Liver (tissue), 9 donors: ENCODE results near the gene AKNA. TPM values are rescaled to one million over a fixed set of nuclear protein-coding genes. Genes with fewer than 3 reads are reported as not detected.

Experiments
- DNase-seq: peaks from one replicate; pipeline ENCODE4 v3.0.0-alpha.2; 2017; ENCODE audit warnings: low spot score
- H3K27ac ChIP-seq, 2 donors: one replicate each; pipeline ENCODE4 v1.7.0; 2013; ENCODE audit warnings: inconsistent platforms in 2 of 2, low read length in 2 of 2, control low read depth in 1 of 2, low read depth in 1 of 2, mild to moderate bottlenecking in 1 of 2
- H3K27me3 ChIP-seq, 4 donors: one replicate each; pipeline versions ENCODE4 v1.6.1 to v1.7.0; 2013; ENCODE audit warnings: low read length in 3 of 4, inconsistent platforms in 1 of 4, mild to moderate bottlenecking in 1 of 4, moderate library complexity in 1 of 4; ENCODE audit not compliant: control insufficient read depth in 4 of 4, insufficient read depth in 4 of 4
- H3K36me3 ChIP-seq, 4 donors: one replicate each; pipeline versions ENCODE4 v1.6.1 to v1.7.0; 2013; ENCODE audit warnings: low read length in 3 of 4, mild to moderate bottlenecking in 3 of 4, low read depth in 1 of 4, moderate library complexity in 1 of 4; ENCODE audit not compliant: control insufficient read depth in 4 of 4, insufficient read depth in 3 of 4
- H3K4me1 ChIP-seq, 4 donors: one replicate each; pipeline versions ENCODE4 v1.6.1 to v1.7.0; 2013; ENCODE audit warnings: low read length in 3 of 4, mild to moderate bottlenecking in 3 of 4, moderate library complexity in 1 of 4; ENCODE audit not compliant: control insufficient read depth in 4 of 4, insufficient read depth in 4 of 4
- H3K4me3 ChIP-seq, 3 donors: one replicate each; pipeline versions ENCODE4 v1.6.1 to v1.7.0; 2013; ENCODE audit warnings: low read length in 3 of 3, control low read depth in 1 of 3, low read depth in 1 of 3, mild to moderate bottlenecking in 1 of 3
- H3K9ac ChIP-seq, 2 donors: one replicate each; pipeline ENCODE4 v1.7.0; 2013; ENCODE audit warnings: low read length in 2 of 2, mild to moderate bottlenecking in 2 of 2, moderate library complexity in 2 of 2, control low read depth in 1 of 2, low read depth in 1 of 2
- H3K9me3 ChIP-seq, 4 donors: one replicate each; pipeline versions ENCODE4 v1.6.1 to v1.7.0; 2013; ENCODE audit warnings: low read length in 3 of 4; ENCODE audit not compliant: control insufficient read depth in 4 of 4
- ATF3 ChIP-seq: IDR thresholded peaks from 2 replicates; pipeline ENCODE4 v1.6.1; 2016; ENCODE audit warnings: antibody characterized with exemption
- CTCF ChIP-seq: fragments of 150-350 bp; IDR thresholded peaks from 2 replicates; pipeline ENCODE4 v1.5.1; 2017; ENCODE audit warnings: improper control_type of control experiment, low read depth, low read length; ENCODE audit not compliant: missing input control
- FOXA1 ChIP-seq: IDR thresholded peaks from 2 replicates; pipeline ENCODE4 v1.6.1; 2016; ENCODE audit warnings: antibody characterized with exemption
- FOXA2 ChIP-seq: IDR thresholded peaks from 2 replicates; pipeline ENCODE4 v1.6.1; 2016; ENCODE audit warnings: antibody characterized with exemption
- GABPA ChIP-seq, 2 donors: IDR thresholded peaks in 1 of 2; conservative IDR thresholded peaks in 1 of 2; 2 replicates each; pipeline ENCODE4 v1.6.1; 2016; ENCODE audit warnings: antibody characterized with exemption in 2 of 2, mild to moderate bottlenecking in 1 of 2, moderate library complexity in 1 of 2
- HNF4A ChIP-seq, 2 donors: conservative IDR thresholded peaks; 2 replicates each; pipeline ENCODE4 v1.6.1; 2016; ENCODE audit warnings: antibody characterized with exemption in 2 of 2, mild to moderate bottlenecking in 2 of 2
- HNF4G ChIP-seq: IDR thresholded peaks from 2 replicates; pipeline ENCODE4 v1.6.1; 2016; ENCODE audit warnings: antibody characterized with exemption
- JUND ChIP-seq, 2 donors: IDR thresholded peaks; 2 replicates each; pipeline ENCODE4 v1.6.1; 2016; ENCODE audit warnings: antibody characterized with exemption in 2 of 2
- RAD21 ChIP-seq, 2 donors: IDR thresholded peaks; 2 replicates each; pipeline ENCODE4 v1.6.1; 2016; ENCODE audit warnings: antibody characterized with exemption in 2 of 2, mild to moderate bottlenecking in 2 of 2
- REST ChIP-seq: IDR thresholded peaks from 2 replicates; pipeline ENCODE4 v1.6.1; 2016; ENCODE audit warnings: antibody characterized with exemption, mild to moderate bottlenecking
- RXRA ChIP-seq, 2 donors: IDR thresholded peaks; 2 replicates each; pipeline ENCODE4 v1.6.1; 2017 to 2018; ENCODE audit warnings: antibody characterized with exemption in 2 of 2, mild to moderate bottlenecking in 1 of 2
- SP1 ChIP-seq: IDR thresholded peaks from 2 replicates; pipeline ENCODE4 v1.6.1; 2018; ENCODE audit warnings: antibody characterized with exemption, mild to moderate bottlenecking
- TAF1 ChIP-seq: conservative IDR thresholded peaks from 2 replicates; pipeline ENCODE4 v1.6.1; 2016; ENCODE audit warnings: antibody characterized with exemption, mild to moderate bottlenecking
- YY1 ChIP-seq: IDR thresholded peaks from 2 replicates; pipeline ENCODE4 v1.6.1; 2016; ENCODE audit warnings: antibody characterized with exemption, mild to moderate bottlenecking
- ZBTB33 ChIP-seq: IDR thresholded peaks from 2 replicates; pipeline ENCODE4 v1.6.1; 2016; ENCODE audit warnings: antibody characterized with exemption
- WGBS: extraction: QIAGEN DNeasy Blood & Tissue Kit; methylation state at CpG from one replicate; pipeline ENCODE4 v1.1.7; 2013; 5-methylcytosine and 5-hydroxymethylcytosine counted together
- polyA plus RNA-seq, 2 donors: library from polyadenylated mRNA; stranded (reverse) in 1 of 2; unstranded in 1 of 2; fragments of 200-250 nt in 1 of 2; fragments of >200 nt in 1 of 2; fragmentation: Nextera tagmentation in 1 of 2; extraction: Ambion mirVana in 1 of 2; gene quantifications; one replicate each; pipeline versions ENCODE4 v1.2.1 to v1.2.3, GENCODE V29; 2013 to 2015
- total RNA-seq, 2 donors: library from RNA; depleted of rRNA; stranded (reverse); fragments of >200 nt; gene quantifications; one replicate each; pipeline ENCODE4 v1.2.3, GENCODE V29; 2014
- donor health status: healthy.
- donor health status: healthy.
- donor health status: healthy.
- donor health status: healthy.
- donor health status: healthy.

The AKNA gene
- total and polyA plus RNA-seq, 4 donors, result 4.2 to 31.7 (median 6.9) TPM

- 94% methylated on average over 6 of the region's 6 CpGs for WGBS
- H3K4me3 ChIP-seq, result no peak overlapping the region
- peaks cover 0 to 8% (median 1%) of the 10 kb centered on the region in 4 donors for H3K36me3 ChIP-seq
- DNase-seq, result no peak
- peaks cover 0 to 33% (median 13%) of the 10 kb centered on the region in 4 donors for H3K4me1 ChIP-seq
- H3K27me3 ChIP-seq, result no peaks in the 10 kb centered on the region
- H3K9me3 ChIP-seq, result no peaks in the 10 kb centered on the region
- no peak overlapping the region for H3K9ac ChIP-seq
- TF ChIP-seq SP1 (no peak), FOXA2 (no peak), CTCF (no peak), RAD21 (IDR thresholded peaks at IDR 0.05) (no peak), HNF4G (no peak), RXRA (IDR thresholded peaks at IDR 0.05) (no peak), TAF1 (no peak), HNF4A (conservative IDR thresholded peaks at IDR 0.05) (no peak), FOXA1 (no peak)
- H3K27ac ChIP-seq, result peak overlapping the region; percentile 2 to 64
Measured at GRCh38 chr9:114307899-114308267, 79.9 kb downstream of the AKNA start.

GRCh38 chr9:114304416-114305188 is 83.2 kb downstream of the AKNA start:
- Histone ChIP-seq H3K9me3 (no peaks in the 10 kb centered on the region), H3K4me3 (no peak overlapping the region), H3K9ac (no peak overlapping the region), H3K27me3 (no peaks in the 10 kb centered on the region), H3K36me3 (peaks cover 0 to 16% (median 9%) of the 10 kb centered on the region in 4 donors), H3K4me1 (peaks cover 0 to 31% (median 14%) of the 10 kb centered on the region in 4 donors), H3K27ac (no peak overlapping the region)
- no peak for TF ChIP-seq GABPA (IDR thresholded peaks at IDR 0.05 in 1 of 2, conservative IDR thresholded peaks at IDR 0.05 in 1 of 2)
- no peak for TF ChIP-seq FOXA1
- no peak for TF ChIP-seq ZBTB33
- TF ChIP-seq TAF1, result no peak
- no peak for TF ChIP-seq HNF4G
- TF ChIP-seq ATF3, result no peak
- TF ChIP-seq JUND (IDR thresholded peaks at IDR 0.05), result no peak
- TF ChIP-seq YY1, result no peak
- no peak for TF ChIP-seq REST
- peak; percentile 29 for DNase-seq
- WGBS, result 90% methylated on average over 10 of the region's 10 CpGs
